Stomach (tissue), 9 donors: Measurements from ENCODE around the gene TSPAN32. TPM values are rescaled to one million over a fixed set of nuclear protein-coding genes. Genes with fewer than 3 reads are reported as not detected.
"Not testable (repeated sequence)": the region's sequence is repeated elsewhere in the genome, so short reads cannot be mapped to it uniquely, and the experiment has no call there.

Experiments used
- DNase-seq, 2 donors: peaks; one replicate each; pipeline versions ENCODE4 v3.0.0 to v3.0.0-alpha.2; 2013 to 2019
- H3K27ac ChIP-seq, 5 donors: fragments of 200-600 bp in 4 of 5; sonication (generic) in 4 of 5; one replicate each; pipeline ENCODE4 v1.5.1; 2013 to 2019; ENCODE audit warnings: mild to moderate bottlenecking in 1 of 5, moderate library complexity in 1 of 5
- H3K27me3 ChIP-seq, 3 donors: fragments of 200-600 bp; sonication (generic); one replicate each; pipeline ENCODE4 v1.5.1; 2017 to 2019; ENCODE audit warnings: mixed run types in 1 of 3
- H3K36me3 ChIP-seq, 4 donors: fragments of 200-600 bp; sonication (generic); 1 replicate in 3 of 4; 2 replicates in 1 of 4; pipeline ENCODE4 v1.5.1; 2016 to 2019
- H3K4me1 ChIP-seq, 4 donors: fragments of 200-600 bp; sonication (generic); one replicate each; pipeline ENCODE4 v1.5.1; 2016 to 2019
- H3K4me3 ChIP-seq, 4 donors: fragments of 200-600 bp; sonication (generic) in 3 of 4; one replicate each; pipeline ENCODE4 v1.5.1; 2016 to 2019; ENCODE audit warnings: mild to moderate bottlenecking in 1 of 4
- H3K9me3 ChIP-seq, 4 donors: fragments of 200-600 bp; sonication (generic); one replicate each; pipeline ENCODE4 v1.5.1; 2016 to 2019
- CTCF ChIP-seq, 7 experiments: fragments of 450-650 bp in 4 of 7; fragments of 200-600 bp in 3 of 7; sonication (generic) in 3 of 7; IDR thresholded peaks; one replicate each; pipeline ENCODE4 v1.5.1; 2016 to 2019; ENCODE audit warnings: antibody characterized with exemption in 7 of 7, control low read depth in 2 of 7, mild to moderate bottlenecking in 1 of 7
- EP300 ChIP-seq: sonication (generic); formaldehyde crosslinking; IDR thresholded peaks from one replicate; pipeline ENCODE4 v1.6.1; 2017; ENCODE audit warnings: antibody characterized with exemption
- POLR2A ChIP-seq, 4 donors: fragments of 450-650 bp; IDR thresholded peaks; one replicate each; pipeline ENCODE4 v1.6.1; 2016; ENCODE audit warnings: antibody characterized with exemption in 4 of 4, control low read depth in 2 of 4, mild to moderate bottlenecking in 1 of 4, moderate library complexity in 1 of 4
- POLR2AphosphoS5 ChIP-seq, 3 donors: sonication (generic); formaldehyde crosslinking; IDR thresholded peaks; one replicate each; pipeline ENCODE4 v1.6.1; 2016; ENCODE audit warnings: antibody characterized with exemption in 3 of 3
- WGBS, 5 donors: extraction: QIAGEN DNeasy Blood & Tissue Kit in 3 of 5; methylation state at CpG; one replicate each; pipeline versions ENCODE4 v1.1.5 to v1.1.7; 2013 to 2018; 5-methylcytosine and 5-hydroxymethylcytosine counted together
- intact Hi-C: fragments of 100-400 bp; cut with DNase I; formaldehyde crosslinking; loops from one replicate; pipeline ENCODE4 v1.15.1; 2023; ENCODE audit warnings: low total_unique reads
- polyA plus RNA-seq, 3 donors: library from polyadenylated mRNA; stranded (reverse); fragments of 200-250 nt; gene quantifications; one replicate each; pipeline ENCODE4 v1.2.3, GENCODE V29; 2013
- total RNA-seq, 5 donors: library from RNA; depleted of rRNA; stranded (reverse); fragments of >200 nt; gene quantifications; one replicate each; pipeline versions ENCODE4 v1.1.0 to v1.2.3, GENCODE V29; 2014 to 2016
- donor health status: healthy with polysubstance abuse.
- donor health status: Bipolar disorder and iron deficiency.
- donor health status: healthy.

The TSPAN32 gene
- total and polyA plus RNA-seq, 8 donors: 1.1 to 9.0 (median 2.3) TPM; not detected in 4

GRCh38 chr11:2276280-2277007 lies 25.4 kb upstream of the TSPAN32 start:
- TF ChIP-seq POLR2AphosphoS5 (IDR thresholded peaks at IDR 0.05) (no peak), EP300 (no peak), CTCF (IDR thresholded peaks at IDR 0.05) (no peak), POLR2A (IDR thresholded peaks at IDR 0.05) (no peak)
- DNase-seq: no peak
- Histone ChIP-seq H3K9me3 (peaks cover 0 to 15% (median 0%) of the 10 kb centered on the region in 4 donors), H3K36me3 (no peaks in the 10 kb centered on the region), H3K27me3 (peaks cover 0 to 28% (median 10%) of the 10 kb centered on the region in 3 donors), H3K4me1 (no peaks in the 10 kb centered on the region), H3K4me3 (no peak overlapping the region), H3K27ac (no peak overlapping the region)
- intact Hi-C loops: no loop called here
- WGBS, 5 donors: 86 to 95% (median 94%) methylated on average over 14 of the region's 14 CpGs

GRCh38 chr11:2277008-2277346 lies 24.8 kb upstream of the TSPAN32 start:
- Histone ChIP-seq H3K27me3 (peaks cover 0 to 23% (median 5%) of the 10 kb centered on the region in 3 donors), H3K4me3 (no peak overlapping the region), H3K4me1 (no peaks in the 10 kb centered on the region), H3K9me3 (peaks cover 0 to 15% (median 0%) of the 10 kb centered on the region in 4 donors), H3K36me3 (no peaks in the 10 kb centered on the region), H3K27ac (no peak overlapping the region)
- intact Hi-C loops: no loop called here
- TF ChIP-seq POLR2AphosphoS5 (IDR thresholded peaks at IDR 0.05) (no peak), POLR2A (IDR thresholded peaks at IDR 0.05) (no peak), CTCF (IDR thresholded peaks at IDR 0.05) (no peak)
- peak in 1 of 2 donors; percentile 17 for DNase-seq
- 60 to 72% (median 64%) methylated on average over 5 to 6 of the region's 6 CpGs for WGBS, 5 donors

DNA sequence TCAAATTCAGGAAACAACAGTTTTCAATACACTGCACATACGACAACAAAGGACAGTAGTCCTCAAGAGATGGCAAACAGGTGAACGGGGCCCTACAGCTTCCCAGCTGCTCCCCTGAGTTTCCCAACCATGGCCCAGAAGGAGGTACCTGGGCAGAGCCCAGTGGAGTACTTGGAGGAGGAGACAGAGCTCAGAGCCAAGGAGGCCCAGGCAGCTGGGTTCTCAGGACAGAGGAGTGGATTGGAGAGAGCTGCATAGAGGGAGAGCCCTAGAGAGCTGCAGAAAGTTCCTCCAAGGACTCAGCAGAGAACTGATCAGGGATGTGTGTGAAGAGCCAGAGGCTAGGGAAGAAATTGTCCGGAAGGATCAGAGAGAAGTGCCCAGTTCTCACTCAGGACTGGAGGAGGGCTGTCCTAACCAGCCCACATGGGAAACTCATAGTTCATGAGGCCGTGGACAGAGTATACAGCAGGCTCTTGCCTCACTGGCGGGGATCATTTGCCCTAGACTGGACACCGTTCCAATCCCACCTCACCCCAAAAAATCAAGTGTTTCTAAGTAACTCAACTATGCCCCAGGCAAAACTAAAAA lies 23.8 kb upstream of the TSPAN32 start:
- Histone ChIP-seq H3K4me1 (no peaks in the 10 kb centered on the region), H3K36me3 (no peaks in the 10 kb centered on the region), H3K4me3 (no peak overlapping the region), H3K27ac (no peak overlapping the region), H3K27me3 (peaks cover 0 to 12% (median 0%) of the 10 kb centered on the region in 3 donors), H3K9me3 (peaks cover 0 to 15% (median 3%) of the 10 kb centered on the region in 4 donors)
- no peak for DNase-seq
- TF ChIP-seq EP300 (no peak), POLR2A (IDR thresholded peaks at IDR 0.05) (no peak), CTCF (IDR thresholded peaks at IDR 0.05) (no peak), POLR2AphosphoS5 (IDR thresholded peaks at IDR 0.05) (no peak)
- intact Hi-C loops: no loop called here
- whole genome bisulfite sequencing, 5 donors: 83 to 93% (median 90%) methylated on average over 6 of the region's 6 CpGs

- WGBS, 5 donors: 75 to 84% (median 81%) methylated on average over 2 of the region's 2 CpGs
- Histone ChIP-seq H3K4me1 (no peaks in the 10 kb centered on the region), H3K27ac (no peak overlapping the region)
Measured at GRCh38 chr11:2280208-2280607, 21.6 kb upstream of the TSPAN32 start.

DNA sequence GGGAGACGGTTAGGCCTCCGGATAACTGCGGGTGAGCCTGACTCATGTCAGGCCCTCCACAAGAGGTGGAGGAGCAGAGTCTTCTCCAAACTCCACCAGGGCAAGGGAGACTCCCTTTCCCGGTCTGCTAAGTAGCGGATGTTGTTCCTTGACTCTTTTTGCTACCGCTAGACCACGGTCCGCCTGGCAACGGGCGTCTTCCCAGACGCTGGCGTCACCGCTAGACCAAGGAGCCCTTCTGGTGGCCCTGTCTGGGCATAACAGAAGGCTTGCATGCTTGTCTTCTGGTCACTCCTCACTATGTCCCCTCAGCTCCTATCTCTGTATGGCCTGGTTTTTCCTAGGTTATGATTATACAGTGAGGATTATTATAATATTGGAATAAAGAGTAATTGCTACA lies 15.5 kb upstream of the TSPAN32 start:
- DNase-seq, H3K9me3 ChIP-seq, H3K27ac ChIP-seq, intact Hi-C loops, H3K36me3 ChIP-seq, H3K4me3 ChIP-seq: not testable (repeated sequence)
- peaks cover 0 to 19% (median 0%) of the 10 kb centered on the region in 3 donors for H3K27me3 ChIP-seq
- H3K4me1 ChIP-seq: peaks cover 0 to 12% (median 6%) of the 10 kb centered on the region in 4 donors
- WGBS, 5 donors: 82 to 90% (median 87%) methylated on average over 10 to 13 of the region's 13 CpGs

More at GRCh38 chr11:2280208-2280607, 21.6 kb upstream of the TSPAN32 start:
- H3K36me3 ChIP-seq: no peaks in the 10 kb centered on the region
- TF ChIP-seq POLR2AphosphoS5 (IDR thresholded peaks at IDR 0.05) (no peak), POLR2A (IDR thresholded peaks at IDR 0.05) (no peak), CTCF (IDR thresholded peaks at IDR 0.05) (no peak), EP300 (no peak)
- H3K4me3 ChIP-seq: no peak overlapping the region
- intact Hi-C loops: no loop called here
- peaks cover 0 to 15% (median 3%) of the 10 kb centered on the region in 4 donors for H3K9me3 ChIP-seq
- DNase-seq: no peak
- peaks cover 0 to 5% (median 0%) of the 10 kb centered on the region in 3 donors for H3K27me3 ChIP-seq
